ENCODE data around the gene CAV1. TPM values are rescaled to one million over a fixed set of nuclear protein-coding genes. Genes with fewer than 3 reads are reported as not detected.

Gene CAV1
- total and polyA plus RNA-seq, 2 experiments from 2014 or later, result 16.0 to 21.1 TPM

- Mint-ChIP-seq H3K4me3 (no peak overlapping the region), H3K4me1 (no peaks in the 10 kb centered on the region), H3K9me3 (no peaks in the 10 kb centered on the region; the same call in 2 of the 3 replicates), H3K36me3 (ENCODE audit: low read depth) (no peaks in the 10 kb centered on the region), H3K27ac (peak overlapping the region; percentile 14; the same call in 1 of the 2 replicates), H3K27me3 (ENCODE audit: insufficient read depth, low read depth, poor library complexity) (no peaks in the 10 kb centered on the region)
- no peaks in the 10 kb centered on the region for H3K79me2 ChIP-seq (replicated peaks; ENCODE audit: insufficient read depth)
- H3K4me1 ChIP-seq (ENCODE audit: insufficient read depth), result no peaks in the 10 kb centered on the region
- H4K20me1 ChIP-seq (replicated peaks; ENCODE audit: insufficient read depth), result no peaks in the 10 kb centered on the region
- H3K4me3 ChIP-seq, result no peak overlapping the region
- no peaks in the 10 kb centered on the region for H3K9me2 ChIP-seq (ENCODE audit: insufficient read depth)
- no peaks in the 10 kb centered on the region for H3K27me3 ChIP-seq (ENCODE audit: insufficient read depth)
- H3K4me2 ChIP-seq, result no peak overlapping the region
- TF ChIP-seq EZH2 (IDR thresholded peaks at IDR 0.05; ENCODE audit: low read depth, unreplicated experiment) (no peak), EZH2phosphoT487 (IDR thresholded peaks at IDR 0.05; ENCODE audit: unreplicated experiment) (no peak), NANOG (IDR thresholded peaks at IDR 0.05; ENCODE audit: borderline replicate concordance) (no peak), JUNB (IDR thresholded peaks at IDR 0.05; ENCODE audit: unreplicated experiment) (no peak), POLR2AphosphoS5 (IDR thresholded peaks at IDR 0.05; ENCODE audit: low read depth) (no peak), ZNF331 (CRISPR knock-in tag; IDR thresholded peaks at IDR 0.05; ENCODE audit: low read depth) (no peak), CREB1 (CRISPR knock-in tag; IDR thresholded peaks at IDR 0.05; ENCODE audit: low read depth) (no peak), STAT1 (IDR thresholded peaks at IDR 0.05; ENCODE audit: unreplicated experiment) (no peak), ZNF114 (CRISPR knock-in tag; IDR thresholded peaks at IDR 0.05) (no peak), REST (IDR thresholded peaks at IDR 0.05; ENCODE audit: unreplicated experiment) (no peak)
- no peak for DNase-seq (ENCODE audit: low spot score)
- H3K27ac ChIP-seq (ENCODE audit: low read depth), result no peak overlapping the region
- H3K36me3 ChIP-seq (ENCODE audit: insufficient read depth), result no peaks in the 10 kb centered on the region
- H3F3A ChIP-seq (replicated peaks; ENCODE audit: low read depth), result no peaks in the 10 kb centered on the region
- ATAC-seq, result no peak
- no peak overlapping the region for H2AFZ ChIP-seq
These were observed 17.8 kb downstream of the CAV1 start for GRCh38 chr7:116542618-116543017.

- Histone ChIP-seq H3K36me3 (ENCODE audit: insufficient read depth) (no peaks in the 10 kb centered on the region), H3K27me3 (ENCODE audit: insufficient read depth) (no peaks in the 10 kb centered on the region)
These were observed 18.8 kb downstream of the CAV1 start for GRCh38 chr7:116543664-116544063.

More at GRCh38 chr7:116543664-116544063, 18.8 kb downstream of the CAV1 start:
- Histone ChIP-seq H3K4me1 (ENCODE audit: insufficient read depth) (no peaks in the 10 kb centered on the region), H3K79me2 (replicated peaks; ENCODE audit: insufficient read depth) (no peaks in the 10 kb centered on the region), H4K20me1 (replicated peaks; ENCODE audit: insufficient read depth) (no peaks in the 10 kb centered on the region), H3F3A (replicated peaks; ENCODE audit: low read depth) (no peaks in the 10 kb centered on the region), H3K4me3 (no peak overlapping the region), H3K9me2 (ENCODE audit: insufficient read depth) (no peaks in the 10 kb centered on the region), H3K27ac (ENCODE audit: low read depth) (no peak overlapping the region), H2AFZ (no peak overlapping the region), H3K4me2 (no peak overlapping the region)
- Mint-ChIP-seq H3K27me3 (ENCODE audit: insufficient read depth, low read depth, poor library complexity) (no peaks in the 10 kb centered on the region), H3K4me1 (no peaks in the 10 kb centered on the region), H3K9me3 (no peaks in the 10 kb centered on the region), H3K36me3 (ENCODE audit: low read depth) (no peaks in the 10 kb centered on the region), H3K4me3 (no peak overlapping the region), H3K27ac (no peak overlapping the region)
- no peak for TF ChIP-seq CTCF (conservative IDR thresholded peaks at IDR 0.05; ENCODE audit: low read depth in 2 of 2)
- no peak for TF ChIP-seq NANOG (IDR thresholded peaks at IDR 0.05; ENCODE audit: borderline replicate concordance)
- TF ChIP-seq JUNB (IDR thresholded peaks at IDR 0.05; ENCODE audit: unreplicated experiment), result no peak
- TF ChIP-seq EZH2 (IDR thresholded peaks at IDR 0.05; ENCODE audit: low read depth, unreplicated experiment), result no peak
- DNase-seq (ENCODE audit: low spot score) (no peak), ATAC-seq (no peak)
